IMR-90 (cell line): ENCODE data around the gene LRRC1. TPM values are rescaled to one million over a fixed set of nuclear protein-coding genes. Genes with fewer than 3 reads are reported as not detected.
A peak's percentile ranks its signal among the peaks of the same experiment; 100 is the strongest.

Experiments used
- ATAC-seq: fragments of 200-7000 bp; cut with Tn5 transposase; 2 replicates; pipeline ENCODE4 v1.9.1; 2020; ENCODE audit warnings: low read depth, mild to moderate bottlenecking, moderate library complexity
- BruUV-seq: library from RNA; stranded (reverse); fragments of 400-500 nt; replicated peaks from 2 replicates; lab custom pipeline; 2021; lab: Mats Ljungman, UMichigan
- CTCF ChIA-PET: fragments of 300-600 bp; formaldehyde crosslinking; extraction: SDS; loops from one replicate; lab custom pipeline; 2021; ENCODE audit warnings: antibody characterized with exemption; lab: Yijun Ruan, JAX
- POLR2A ChIA-PET: fragments of 300-600 bp; sonication (Branson Sonifier 250); formaldehyde crosslinking; loops from one replicate; lab custom pipeline; 2022; ENCODE audit warnings: antibody characterized with exemption; ENCODE audit not compliant: unreplicated experiment; lab: Charles Lee
- DNase-seq: peaks from one replicate; pipeline ENCODE4 v3.0.0; 2013
- H2AFZ ChIP-seq: replicated peaks from 2 replicates; pipeline ENCODE3; 2013; ENCODE audit warnings: low read length, mild to moderate bottlenecking; ENCODE audit not compliant: poor library complexity
- H2AK5ac ChIP-seq: 2 replicates; pipeline ENCODE4 v1.6.1; 2013; ENCODE audit warnings: low read depth, low read length, inconsistent platforms
- H2AK9ac ChIP-seq: replicated peaks from 2 replicates; pipeline ENCODE3; 2013; ENCODE audit warnings: mild to moderate bottlenecking, low read depth, low read length, moderate library complexity; ENCODE audit not compliant: poor library complexity
- H2BK120ac ChIP-seq: 2 replicates; pipeline ENCODE4 v1.6.1; 2013; ENCODE audit warnings: low read depth, low read length, inconsistent platforms
- H2BK15ac ChIP-seq: 3 replicates; pipeline ENCODE4 v1.6.1; 2013; ENCODE audit warnings: low read depth, low read length, inconsistent platforms
- H2BK20ac ChIP-seq: 2 replicates; pipeline ENCODE4 v1.6.1; 2013; ENCODE audit warnings: low read depth, mild to moderate bottlenecking, inconsistent platforms, low read length, moderate library complexity
- H2BK5ac ChIP-seq: 2 replicates; pipeline ENCODE4 v1.6.1; 2013; ENCODE audit warnings: mild to moderate bottlenecking, low read depth, low read length, inconsistent platforms; ENCODE audit not compliant: poor library complexity, severe bottlenecking
- H3K14ac ChIP-seq: replicated peaks from 2 replicates; pipeline ENCODE4 v1.6.1; 2013; ENCODE audit warnings: low read depth, low read length, inconsistent platforms
- H3K18ac ChIP-seq: 2 replicates; pipeline ENCODE4 v1.6.1; 2013; ENCODE audit warnings: low read depth, low read length, control low read depth
- H3K23ac ChIP-seq: 2 replicates; pipeline ENCODE4 v1.6.1; 2013; ENCODE audit warnings: low read depth, low read length, inconsistent platforms
- H3K27ac ChIP-seq: 2 replicates; pipeline ENCODE4 v1.5.1; 2013; ENCODE audit warnings: mild to moderate bottlenecking, control low read depth, low read length; ENCODE audit not compliant: insufficient read depth
- H3K27me3 ChIP-seq: 2 replicates; pipeline ENCODE4 v1.6.1; 2013; ENCODE audit warnings: low read length; ENCODE audit not compliant: control insufficient read depth, insufficient read depth
- H3K36me3 ChIP-seq: 2 replicates; pipeline ENCODE4 v1.6.1; 2013; ENCODE audit warnings: low read length, mixed read lengths; ENCODE audit not compliant: control insufficient read depth, insufficient read depth
- H3K4ac ChIP-seq: 2 replicates; pipeline ENCODE4 v1.6.1; 2013; ENCODE audit warnings: low read depth, low read length, inconsistent platforms
- H3K4me1 ChIP-seq: 2 replicates; pipeline ENCODE4 v1.6.1; 2013; ENCODE audit warnings: low read length, mixed read lengths; ENCODE audit not compliant: control insufficient read depth, insufficient read depth
- H3K4me2 ChIP-seq: 2 replicates; pipeline ENCODE4 v1.6.1; 2013; ENCODE audit warnings: low read depth, mild to moderate bottlenecking, control low read depth, low read length, moderate library complexity
- H3K4me3 ChIP-seq: 2 replicates; pipeline ENCODE4 v1.5.1; 2013; ENCODE audit warnings: low read depth, mild to moderate bottlenecking, control low read depth, low read length, moderate library complexity; ENCODE audit not compliant: insufficient read depth
- H3K56ac ChIP-seq: 2 replicates; pipeline ENCODE4 v1.6.1; 2013; ENCODE audit warnings: low read length, inconsistent platforms; ENCODE audit not compliant: insufficient read depth; ENCODE audit errors: extremely low read depth
- H3K79me1 ChIP-seq, 2 experiments: 2 replicates each; pipeline ENCODE4 v1.6.1; 2013; ENCODE audit warnings: low read length in 2 of 2, inconsistent platforms in 1 of 2, low read depth in 1 of 2
- H3K9ac ChIP-seq: 2 replicates; pipeline ENCODE4 v1.6.1; 2013; ENCODE audit warnings: low read depth, low read length, control low read depth
- H3K9me1 ChIP-seq: 2 replicates; pipeline ENCODE4 v1.6.1; 2013; ENCODE audit warnings: low read length, inconsistent platforms; ENCODE audit not compliant: insufficient read depth
- H3K9me3 ChIP-seq: 2 replicates; pipeline ENCODE4 v1.6.1; 2013; ENCODE audit warnings: low read length; ENCODE audit not compliant: control insufficient read depth, insufficient read depth
- H4K20me1 ChIP-seq: 2 replicates; pipeline ENCODE4 v1.6.1; 2013; ENCODE audit warnings: low read length, inconsistent platforms; ENCODE audit not compliant: insufficient read depth
- H4K5ac ChIP-seq: 2 replicates; pipeline ENCODE4 v1.6.1; 2013; ENCODE audit warnings: mild to moderate bottlenecking, low read depth, low read length, control low read depth
- H4K8ac ChIP-seq, 2 experiments: 2 replicates each; pipeline ENCODE4 v1.6.1; 2013; ENCODE audit warnings: low read depth in 2 of 2, low read length in 2 of 2, control low read depth in 1 of 2, inconsistent platforms in 1 of 2
- H4K91ac ChIP-seq: 2 replicates; pipeline ENCODE4 v1.6.1; 2013; ENCODE audit warnings: low read depth, low read length, inconsistent platforms; ENCODE audit not compliant: insufficient read depth
- BHLHE40 ChIP-seq: fragments of 150-350 bp; IDR thresholded peaks from 2 replicates; pipeline ENCODE4 v1.6.1; 2016; ENCODE audit warnings: mild to moderate bottlenecking, low read depth, low read length
- CEBPB ChIP-seq: IDR thresholded peaks from 2 replicates; pipeline ENCODE4 v1.6.1; 2012; ENCODE audit warnings: low read depth, low read length, improper control_type of control experiment
- CHD1 ChIP-seq: IDR thresholded peaks from 2 replicates; pipeline ENCODE4 v1.6.1; 2012; ENCODE audit warnings: low read depth, low read length, improper control_type of control experiment
- CTCF ChIP-seq: conservative IDR thresholded peaks from 2 replicates; pipeline ENCODE4 v1.5.1; 2012; ENCODE audit warnings: mild to moderate bottlenecking, low read depth, low read length, improper control_type of control experiment
- ELK1 ChIP-seq: fragments of 150-350 bp; IDR thresholded peaks from 2 replicates; pipeline ENCODE4 v1.6.1; 2016; ENCODE audit warnings: low read depth, mild to moderate bottlenecking, low read length, moderate library complexity, borderline replicate concordance
- FOS ChIP-seq: fragments of 150-350 bp; IDR thresholded peaks from 2 replicates; pipeline ENCODE4 v1.6.1; 2016; ENCODE audit warnings: low read depth, low read length
- MAFK ChIP-seq: IDR thresholded peaks from 2 replicates; pipeline ENCODE4 v1.6.1; 2012; ENCODE audit warnings: low read depth, low read length, improper control_type of control experiment
- MAZ ChIP-seq: IDR thresholded peaks from 2 replicates; pipeline ENCODE4 v1.6.1; 2012; ENCODE audit warnings: low read depth, mild to moderate bottlenecking, low read length, improper control_type of control experiment, moderate library complexity, borderline replicate concordance
- MXI1 ChIP-seq: IDR thresholded peaks from 2 replicates; pipeline ENCODE4 v1.6.1; 2012; ENCODE audit warnings: low read depth, mild to moderate bottlenecking, low read length, moderate library complexity, borderline replicate concordance
- NFE2L2 ChIP-seq: fragments of 150-350 bp; IDR thresholded peaks from 2 replicates; pipeline ENCODE4 v1.6.1; 2016; ENCODE audit warnings: low read depth, mild to moderate bottlenecking, low read length
- POLR2A ChIP-seq: IDR thresholded peaks from 2 replicates; pipeline ENCODE4 v1.6.1; 2012; ENCODE audit warnings: mild to moderate bottlenecking, low read depth, low read length
- RAD21 ChIP-seq: IDR thresholded peaks from 2 replicates; pipeline ENCODE4 v1.6.1; 2012; ENCODE audit warnings: low read length, improper control_type of control experiment
- RCOR1 ChIP-seq: IDR thresholded peaks from 2 replicates; pipeline ENCODE4 v1.6.1; 2012; ENCODE audit warnings: mild to moderate bottlenecking, low read length, improper control_type of control experiment; ENCODE audit not compliant: insufficient replicate concordance
- RFX5 ChIP-seq: IDR thresholded peaks from 2 replicates; pipeline ENCODE4 v1.8.0; 2012; ENCODE audit warnings: low read depth, mild to moderate bottlenecking, low read length, moderate library complexity
- SMC3 ChIP-seq: fragments of 150-350 bp; IDR thresholded peaks from 2 replicates; pipeline ENCODE4 v1.6.1; 2016; ENCODE audit warnings: low read depth, mild to moderate bottlenecking, antibody characterized with exemption, low read length, moderate library complexity
- USF2 ChIP-seq: fragments of 150-350 bp; IDR thresholded peaks from 2 replicates; pipeline ENCODE4 v1.6.1; 2017; ENCODE audit warnings: mild to moderate bottlenecking, antibody characterized with exemption, low read length, low read depth
- WGBS, 2 experiments: methylation state at CpG; one replicate each; pipeline versions ENCODE4 v1.1.5 to v1.1.7; 2013; ENCODE audit warnings: missing lambda C conversion rate in 2 of 2; ENCODE audit not compliant: insufficient read length in 1 of 2; ENCODE audit errors: extremely low coverage in 2 of 2; 5-methylcytosine and 5-hydroxymethylcytosine counted together
- dilution Hi-C: fragments of 300-500 bp; cut with HindIII; formaldehyde crosslinking; loops from one replicate; pipeline ENCODE4 v1.14.3; 2018; ENCODE audit warnings: low sequenced_read_pairs; ENCODE audit not compliant: unreplicated experiment
- in situ Hi-C: fragments of 300-500 bp; cut with MboI; formaldehyde crosslinking; loops from 3 replicates; pipeline ENCODE4 v1.14.3; 2019; ENCODE audit warnings: low sequenced_read_pairs, inconsistent platforms, mixed read lengths
- intact Hi-C: fragments of 100-400 bp; cut with micrococcal nuclease; formaldehyde crosslinking; loops from 2 replicates; pipeline ENCODE4 v1.10.0; 2022
- polyA plus RNA-seq, 3 experiments: library from polyadenylated mRNA; depleted of rRNA; stranded (reverse); fragments of >200 nt; gene quantifications; 2 replicates each; pipeline ENCODE4 v1.2.3, GENCODE V29; 2012; ENCODE audit warnings: low replicate concordance in 1 of 3
- total RNA-seq: library from RNA; depleted of rRNA; stranded (reverse); fragments of >200 nt; gene quantifications from 2 replicates; pipeline ENCODE4 v1.2.3, GENCODE V29; 2012

The LRRC1 gene
- total and polyA plus RNA-seq, 2 of the 4 experiments (the other 2 are of a cell fraction) = 5.1 to 6.1 TPM

DNA sequence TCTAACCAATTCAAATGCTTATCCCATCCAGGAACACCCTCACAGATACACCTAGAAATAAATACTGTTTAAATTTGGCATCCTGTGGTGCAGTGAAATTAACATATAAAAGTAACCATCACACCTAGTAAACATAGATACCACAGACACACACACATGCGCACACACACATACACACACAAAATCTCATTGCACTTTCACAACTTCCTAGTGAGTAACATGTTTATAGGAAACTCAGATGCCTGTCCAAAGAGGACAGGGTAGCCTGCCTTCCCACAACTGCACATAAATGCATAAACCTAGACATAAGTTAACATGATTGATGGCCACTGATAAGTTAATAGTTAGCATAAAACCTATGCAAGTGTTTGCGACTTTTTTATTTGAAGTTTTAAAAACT, 56.8 kb downstream of the LRRC1 start:
- H2BK120ac ChIP-seq = no peak overlapping the region
- H3K9ac ChIP-seq = no peak overlapping the region
- in situ Hi-C loops (no loop called here), dilution Hi-C loops (no loop called here), intact Hi-C loops (no loop called here)
- H3K23ac ChIP-seq = no peak overlapping the region
- H2BK20ac ChIP-seq = no peak overlapping the region
- ChIA-PET POLR2A (no interaction called here), CTCF (no interaction called here)
- no peak overlapping the region for H2AFZ ChIP-seq
- H3K36me3 ChIP-seq = no peaks in the 10 kb centered on the region
- H3K27ac ChIP-seq = no peak overlapping the region
- peaks cover 21 to 31% of the 10 kb centered on the region in 2 experiments for H3K79me1 ChIP-seq
- H3K4me3 ChIP-seq = no peak overlapping the region
- TF ChIP-seq BHLHE40 = no peak
- no peak for TF ChIP-seq MAZ
- TF ChIP-seq MAFK = no peak
- no peak for TF ChIP-seq ELK1
- TF ChIP-seq USF2 = no peak
- no peak for TF ChIP-seq NFE2L2
- TF ChIP-seq MXI1 = no peak
- TF ChIP-seq POLR2A = no peak
- no peak for TF ChIP-seq FOS
- TF ChIP-seq RAD21 = no peak
- TF ChIP-seq CEBPB = no peak
- TF ChIP-seq CHD1 = no peak
- no peak for TF ChIP-seq RFX5
- no peak for TF ChIP-seq CTCF
- TF ChIP-seq SMC3 = no peak
- no peak for TF ChIP-seq RCOR1
- ATAC-seq = no peak
- no peak overlapping the region for H2BK15ac ChIP-seq
- H2BK5ac ChIP-seq = no peak overlapping the region
- BruUV-seq = no TSS peak
- no peaks in the 10 kb centered on the region for H3K9me3 ChIP-seq
- peak; percentile 33 for DNase-seq
- H2AK9ac ChIP-seq = no peak overlapping the region
- H4K20me1 ChIP-seq = no peaks in the 10 kb centered on the region; the same call in 1 of the 2 replicates
- H3K27me3 ChIP-seq = no peaks in the 10 kb centered on the region
- H3K14ac ChIP-seq = no peak overlapping the region
- peaks cover 3% of the 10 kb centered on the region; the same call in 1 of the 2 replicates for H3K9me1 ChIP-seq
- no peak overlapping the region for H2AK5ac ChIP-seq
- no CpG with 5 or more reads among the region's 2 CpGs for WGBS, 2 experiments
- no peak overlapping the region for H3K4me2 ChIP-seq
- no peak overlapping the region for H4K5ac ChIP-seq
- no peak overlapping the region for H4K8ac ChIP-seq
- peaks cover 4% of the 10 kb centered on the region for H3K4me1 ChIP-seq
- H3K56ac ChIP-seq = no peak overlapping the region
- no peak overlapping the region for H3K4ac ChIP-seq
- no peak overlapping the region for H3K18ac ChIP-seq
- H4K91ac ChIP-seq = no peak overlapping the region
